GM12875 (cell line): ENCODE measurements around the gene CYP26A1.

Experiments
- H3K4me3 ChIP-seq: one replicate; pipeline ENCODE4 v1.5.1; 2011; ENCODE audit warnings: low read depth, low read length, control low read depth
- TF ChIP-seq, protein P1 (sequence below): IDR thresholded peaks from 2 replicates; pipeline ENCODE4 v1.5.1; 2011; ENCODE audit warnings: low read depth, mild to moderate bottlenecking, control low read depth, inconsistent platforms, low read length, moderate library complexity, borderline replicate concordance; ENCODE audit not compliant: insufficient read depth

CYP26A1 gene

DNA sequence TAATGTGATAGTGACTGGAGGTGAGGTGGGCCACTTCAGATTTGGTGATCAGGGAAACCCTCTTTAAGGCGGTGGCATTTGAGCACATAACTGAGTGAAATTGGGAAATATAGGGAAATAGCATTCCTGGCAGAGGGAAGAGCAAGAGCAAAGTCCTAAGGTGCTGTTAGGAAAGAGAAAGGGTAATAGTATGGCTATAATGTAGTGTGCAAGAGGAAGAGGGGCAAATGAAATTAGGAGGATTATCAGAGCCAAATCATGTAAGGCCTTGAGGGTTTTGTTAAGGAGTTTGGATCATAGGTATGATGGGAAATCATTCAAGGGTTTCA is 40.9 kb upstream of the CYP26A1 start:
- H3K4me3 ChIP-seq = no peak overlapping the region
- TF ChIP-seq, protein P1, sequence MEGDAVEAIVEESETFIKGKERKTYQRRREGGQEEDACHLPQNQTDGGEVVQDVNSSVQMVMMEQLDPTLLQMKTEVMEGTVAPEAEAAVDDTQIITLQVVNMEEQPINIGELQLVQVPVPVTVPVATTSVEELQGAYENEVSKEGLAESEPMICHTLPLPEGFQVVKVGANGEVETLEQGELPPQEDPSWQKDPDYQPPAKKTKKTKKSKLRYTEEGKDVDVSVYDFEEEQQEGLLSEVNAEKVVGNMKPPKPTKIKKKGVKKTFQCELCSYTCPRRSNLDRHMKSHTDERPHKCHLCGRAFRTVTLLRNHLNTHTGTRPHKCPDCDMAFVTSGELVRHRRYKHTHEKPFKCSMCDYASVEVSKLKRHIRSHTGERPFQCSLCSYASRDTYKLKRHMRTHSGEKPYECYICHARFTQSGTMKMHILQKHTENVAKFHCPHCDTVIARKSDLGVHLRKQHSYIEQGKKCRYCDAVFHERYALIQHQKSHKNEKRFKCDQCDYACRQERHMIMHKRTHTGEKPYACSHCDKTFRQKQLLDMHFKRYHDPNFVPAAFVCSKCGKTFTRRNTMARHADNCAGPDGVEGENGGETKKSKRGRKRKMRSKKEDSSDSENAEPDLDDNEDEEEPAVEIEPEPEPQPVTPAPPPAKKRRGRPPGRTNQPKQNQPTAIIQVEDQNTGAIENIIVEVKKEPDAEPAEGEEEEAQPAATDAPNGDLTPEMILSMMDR = no peak

DNA sequence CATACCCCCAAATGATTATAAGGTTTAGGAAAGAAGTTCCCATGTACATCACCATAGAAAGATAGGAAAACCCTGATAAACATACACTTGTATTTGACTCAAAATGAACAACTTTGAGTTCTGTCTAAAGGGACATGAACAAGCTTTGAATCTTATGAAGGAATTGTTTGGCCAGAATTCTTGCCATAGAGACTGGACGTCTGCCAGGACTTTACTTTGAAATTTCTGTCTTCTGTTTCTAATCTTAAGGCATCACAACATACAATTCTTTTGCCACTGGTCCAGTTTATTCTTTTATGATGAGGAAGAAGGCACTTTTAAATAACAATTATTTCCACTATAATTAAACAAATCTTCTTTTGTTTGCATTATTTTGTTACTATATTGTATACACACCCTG is 39.3 kb upstream of the CYP26A1 start:
- no peak overlapping the region for H3K4me3 ChIP-seq
- TF ChIP-seq, protein P1 = no peak

DNA sequence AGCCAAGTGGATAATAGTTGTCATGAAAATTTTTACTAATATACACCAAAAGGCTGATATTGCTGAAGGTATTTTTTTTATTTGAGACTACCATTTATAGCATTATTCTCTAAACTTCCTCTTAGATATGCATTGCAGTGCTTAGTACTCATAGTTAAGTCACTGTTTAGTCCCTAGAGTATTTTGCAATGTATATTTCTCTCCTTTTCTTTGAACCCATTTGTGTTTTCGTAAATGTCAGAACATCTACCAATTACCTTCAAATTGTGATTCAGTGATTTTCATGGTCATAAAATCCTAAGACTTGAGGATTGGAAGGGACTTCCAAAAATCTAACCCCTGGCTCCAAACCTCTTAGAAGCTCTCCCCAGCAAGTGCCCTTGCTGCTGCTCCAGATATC is 34.6 kb upstream of the CYP26A1 start:
- no peak overlapping the region for H3K4me3 ChIP-seq
- TF ChIP-seq, protein P1 = no peak

DNA sequence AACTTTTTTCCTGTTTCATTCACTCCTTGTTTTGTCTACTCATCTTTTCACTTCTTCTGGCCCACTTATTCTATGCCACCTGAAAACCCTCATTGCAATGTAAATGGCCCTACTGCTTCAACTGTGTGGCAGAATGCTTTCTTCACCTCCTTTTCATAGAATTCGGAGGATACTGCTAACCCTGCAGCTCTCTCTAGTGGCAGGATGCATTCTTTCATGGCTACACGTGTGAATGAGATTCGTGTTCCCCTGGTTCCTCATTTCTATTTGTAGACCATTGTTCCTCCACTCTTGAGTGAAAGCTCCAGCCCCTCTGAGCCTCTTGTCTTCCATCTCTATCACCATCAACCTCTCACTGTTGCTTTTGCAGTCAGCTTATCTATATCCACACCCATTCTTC is 34.0 kb upstream of the CYP26A1 start:
- TF ChIP-seq, protein P1 = peak; percentile 55; the same call in 1 of the 2 replicates
- H3K4me3 ChIP-seq = no peak overlapping the region

DNA sequence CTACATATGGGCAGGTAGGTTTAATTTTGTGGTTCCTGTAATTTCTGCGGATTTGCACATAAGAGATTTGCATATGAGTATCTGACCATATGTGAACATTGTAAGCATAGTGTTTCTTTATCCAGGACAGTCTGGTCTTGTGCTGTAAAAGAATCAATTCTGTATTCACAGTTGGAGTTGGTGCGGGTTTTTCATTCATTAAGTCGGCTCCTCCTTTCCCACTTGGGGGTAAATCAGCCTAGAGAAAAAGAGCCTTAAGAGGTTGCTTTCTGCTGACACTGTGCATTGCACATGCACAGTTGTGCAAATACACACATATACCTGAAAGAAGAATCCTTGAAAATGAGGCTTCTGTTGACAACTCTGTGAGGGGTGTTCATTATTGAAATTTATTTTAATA is 19.2 kb upstream of the CYP26A1 start:
- TF ChIP-seq, protein P1 = no peak
- H3K4me3 ChIP-seq = no peak overlapping the region

DNA sequence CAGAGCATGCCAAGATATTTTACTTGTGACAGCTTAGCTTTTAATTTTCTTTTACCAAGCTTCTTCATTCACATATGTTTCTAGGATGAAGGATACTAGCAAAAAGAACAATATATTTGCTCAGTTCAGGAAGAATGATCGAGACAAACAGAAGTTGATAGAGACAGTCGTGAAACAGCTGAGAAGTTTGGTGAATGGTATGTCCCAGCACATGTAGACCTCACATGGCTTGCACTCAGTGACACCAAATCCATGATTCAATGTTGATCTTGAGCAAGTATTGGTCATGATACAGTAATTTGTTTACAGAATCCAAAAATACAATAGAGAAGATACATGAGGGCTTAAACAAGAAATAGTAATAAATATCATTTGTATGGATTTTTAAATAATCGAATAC is 15.6 kb upstream of the CYP26A1 start:
- TF ChIP-seq, protein P1 = no peak
- H3K4me3 ChIP-seq = no peak overlapping the region

DNA sequence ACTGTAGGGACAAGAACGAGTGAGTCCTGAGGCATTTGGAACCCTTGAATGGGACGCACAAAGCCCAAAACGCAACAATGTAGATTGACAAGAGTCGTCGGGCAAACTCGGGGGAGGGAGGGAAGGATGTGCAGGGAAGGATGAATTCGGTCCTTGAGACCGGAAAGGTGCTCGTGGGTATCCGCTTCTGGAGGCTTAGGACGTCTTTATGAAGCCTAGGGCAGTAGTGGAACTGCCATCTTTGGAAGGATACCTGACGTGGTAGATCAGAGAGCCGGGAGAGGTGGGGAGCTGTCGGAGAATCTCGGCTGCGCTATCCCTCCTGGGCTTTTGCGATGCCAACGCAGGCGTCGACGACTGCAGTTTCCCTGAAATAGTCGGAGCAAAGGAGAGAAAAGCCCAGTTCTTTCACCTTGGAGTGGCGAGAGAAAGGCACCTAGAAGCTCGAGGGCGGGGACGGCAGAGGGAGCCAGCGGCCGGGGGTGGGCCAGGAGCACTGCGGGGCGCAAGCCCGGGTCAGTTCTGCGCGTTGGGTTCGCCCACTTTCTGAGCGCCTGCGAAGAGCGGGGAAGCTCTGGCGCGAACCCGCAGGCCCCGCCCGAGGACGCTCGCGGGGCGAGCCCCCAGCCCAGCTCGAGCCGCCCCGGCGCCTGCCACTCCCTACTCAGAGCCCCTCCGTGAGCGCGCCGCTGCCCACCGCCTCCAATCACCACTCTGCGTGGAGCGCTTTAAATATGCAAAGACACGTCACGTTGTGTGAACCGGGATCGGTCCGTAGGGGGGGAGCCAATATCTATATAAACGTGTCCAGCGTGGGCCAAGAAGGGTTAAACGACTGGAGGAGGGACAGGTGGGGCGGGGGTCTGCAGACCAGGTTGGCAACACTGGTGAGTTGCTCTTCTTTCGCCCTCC is 13.5 kb upstream of the CYP26A1 start, which contains the start of gene CYP26C1:
CYP26C1 (plus strand) TSS at position 824 of the 912 bp plus-strand sequence. CDS start 466 bp downstream, outside the sequence.
- TF ChIP-seq, protein P1 = no peak
- H3K4me3 ChIP-seq = no peak within 1 kb of the TSS
